GM18858 (cell line): ENCODE data around the gene SDK2.

Source experiments
- ATAC-seq: cut with Tn5 transposase; IDR thresholded peaks from one replicate; pipeline ENCODE4 v1.9.1; 2021; ENCODE audit not compliant: unreplicated experiment

The SDK2 gene

DNA sequence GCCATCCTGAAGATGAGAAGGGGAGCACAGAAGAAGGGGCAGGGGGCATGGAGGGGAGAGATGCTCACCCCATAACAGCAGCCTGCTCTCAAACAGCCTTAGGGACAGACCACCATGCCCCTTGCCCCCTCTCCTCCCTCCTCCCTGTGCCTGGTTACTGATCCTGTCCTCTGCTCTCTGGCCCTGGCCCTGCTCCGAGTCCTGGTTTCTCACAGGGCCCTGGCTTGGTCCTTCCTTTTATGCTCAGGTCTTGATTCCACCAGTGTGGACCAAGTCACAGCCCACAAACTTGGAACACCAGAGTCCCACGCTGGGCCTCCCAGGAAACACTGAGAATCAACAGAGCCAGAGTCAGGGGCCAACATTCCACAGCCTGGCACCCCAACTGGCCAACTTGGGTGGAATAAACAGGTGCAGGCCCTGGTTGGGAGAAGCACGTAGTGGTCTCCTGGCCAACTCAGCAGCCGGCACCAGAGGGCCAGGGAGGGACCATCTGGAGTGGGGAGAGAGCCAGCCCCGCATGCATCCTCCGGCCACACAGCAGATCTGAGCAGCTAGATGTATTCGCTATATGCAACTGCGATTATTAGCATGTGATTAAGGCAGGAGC is 287.6 kb downstream of the SDK2 start:
- ATAC-seq: no peak

DNA sequence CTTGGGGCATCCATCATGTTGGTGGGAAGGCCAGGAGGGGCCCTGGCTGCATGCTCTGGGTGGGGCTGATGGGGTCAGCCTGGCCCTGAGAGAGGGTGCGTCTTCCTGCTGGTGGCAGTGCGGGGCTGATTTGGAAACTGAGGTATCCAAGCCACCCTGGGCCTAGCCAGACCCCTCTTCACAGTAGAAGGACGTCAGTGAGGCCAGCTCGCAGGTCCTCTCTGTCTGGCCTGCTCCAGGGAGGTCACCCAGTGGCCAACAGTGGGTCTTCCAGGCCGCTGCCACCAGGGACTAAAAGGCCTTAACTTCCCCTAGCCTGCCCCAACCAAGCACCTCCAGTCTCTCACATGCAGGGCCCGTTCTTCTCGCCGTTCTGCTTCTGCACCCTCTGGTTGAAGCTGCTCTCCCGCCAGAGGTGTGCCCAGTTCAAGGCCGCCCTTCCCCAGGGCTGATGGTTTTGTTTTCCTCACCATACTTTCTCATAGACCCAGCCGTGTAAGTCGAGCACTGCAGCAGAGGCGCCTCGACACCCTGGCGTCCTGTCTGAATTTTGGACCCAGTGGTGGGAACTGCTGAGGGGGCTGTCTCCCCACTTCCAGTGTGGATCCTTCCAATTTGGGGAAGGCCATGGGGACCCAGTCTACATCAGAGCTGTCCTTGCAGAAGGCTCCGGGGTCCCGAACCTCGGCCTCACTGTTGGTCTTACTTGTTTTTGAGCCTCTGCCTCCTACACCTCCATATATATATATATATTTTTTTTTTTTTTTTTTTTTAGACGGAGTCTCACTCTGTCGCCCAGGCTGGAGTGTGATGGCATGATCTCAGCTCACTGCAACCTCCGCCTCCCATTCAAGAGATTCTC is 289.6 kb downstream of the SDK2 start:
- ATAC-seq: no peak

- no peak for ATAC-seq
These were observed 292.0 kb downstream of the SDK2 start for GRCh38 chr17:73352261-73352660.

DNA sequence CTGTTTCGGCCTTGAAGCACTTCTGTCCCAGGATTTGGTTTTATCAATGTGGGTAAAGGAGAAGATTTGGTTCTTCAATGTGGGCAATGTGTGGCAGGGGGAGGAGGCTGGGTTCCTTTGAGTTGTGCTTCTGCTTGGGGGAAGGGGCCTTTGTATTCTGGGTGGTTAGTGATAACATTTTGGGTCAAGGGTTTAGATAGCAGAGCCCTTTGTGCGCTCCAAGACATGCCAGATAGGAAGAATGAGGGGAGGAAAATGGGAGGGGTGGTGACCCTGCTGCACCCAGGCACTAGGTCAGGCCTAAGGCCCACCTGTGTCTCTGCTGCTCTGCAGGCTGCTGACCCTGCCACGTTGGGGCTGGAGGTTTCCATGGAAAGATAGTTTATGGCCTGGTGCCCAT is 292.5 kb downstream of the SDK2 start:
- no peak for ATAC-seq

GRCh38 chr17:73350864-73351263 is 293.4 kb downstream of the SDK2 start:
- ATAC-seq: no peak

DNA sequence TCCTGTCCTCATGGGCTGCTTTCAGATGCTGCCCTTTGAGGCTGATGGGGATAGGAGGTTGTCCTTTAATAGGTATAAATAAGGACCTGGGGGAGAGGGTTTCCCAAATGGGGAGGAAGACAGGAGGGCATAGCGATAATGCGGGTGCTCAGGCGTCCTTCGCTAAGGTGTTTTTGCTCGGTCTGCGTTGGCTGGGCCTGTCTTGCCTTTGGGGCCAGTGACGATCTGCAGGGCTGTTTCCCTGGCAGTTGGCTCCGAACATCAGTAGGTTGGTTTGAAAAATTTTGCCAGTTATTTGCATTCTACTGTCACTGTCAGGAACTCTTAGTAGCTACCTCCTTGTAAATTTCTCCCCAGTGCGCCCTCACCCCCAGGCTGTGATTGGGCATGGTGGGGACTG is 294.6 kb downstream of the SDK2 start:
- no peak for ATAC-seq

GRCh38 chr17:73349138-73349537 is 295.1 kb downstream of the SDK2 start:
- no peak for ATAC-seq

DNA sequence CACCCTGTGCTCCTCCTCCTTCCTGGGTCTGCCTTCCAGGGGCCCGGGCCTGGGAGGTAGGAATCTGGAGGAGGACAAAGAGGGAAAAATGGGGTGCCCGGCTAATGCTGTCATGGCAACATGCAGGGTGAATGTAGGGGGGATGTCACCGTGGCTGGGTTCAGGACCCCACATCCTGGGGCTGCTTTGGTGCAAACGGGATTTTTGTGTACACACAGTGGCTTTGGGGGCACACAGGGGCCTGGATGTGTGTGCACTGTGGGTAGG is 295.5 kb downstream of the SDK2 start:
- ATAC-seq: no peak

GRCh38 chr17:73348018-73348828 is 296.0 kb downstream of the SDK2 start:
- no peak for ATAC-seq

DNA sequence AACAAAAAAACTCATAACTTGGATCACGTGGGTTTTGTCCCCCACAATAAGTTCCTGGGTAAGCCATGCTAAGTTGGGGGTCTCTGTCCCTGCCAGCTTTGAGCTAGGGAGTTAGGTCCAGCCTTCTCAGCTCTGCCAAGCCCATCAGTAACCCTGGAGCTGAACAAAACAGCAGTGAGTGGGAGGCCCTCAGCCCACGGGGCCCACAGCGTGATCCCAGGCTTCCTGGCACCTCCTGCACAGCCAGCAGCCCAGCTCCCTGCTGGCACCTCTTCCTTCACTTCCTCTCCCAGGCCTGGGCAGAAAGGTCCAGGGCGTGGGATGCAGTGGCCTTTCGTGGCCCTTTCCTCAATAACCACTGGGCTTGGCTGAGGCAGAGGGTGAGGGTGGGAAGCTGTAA is 296.9 kb downstream of the SDK2 start:
- no peak for ATAC-seq

- ATAC-seq: no peak
These were observed 297.6 kb downstream of the SDK2 start for GRCh38 chr17:73346501-73347162.

DNA sequence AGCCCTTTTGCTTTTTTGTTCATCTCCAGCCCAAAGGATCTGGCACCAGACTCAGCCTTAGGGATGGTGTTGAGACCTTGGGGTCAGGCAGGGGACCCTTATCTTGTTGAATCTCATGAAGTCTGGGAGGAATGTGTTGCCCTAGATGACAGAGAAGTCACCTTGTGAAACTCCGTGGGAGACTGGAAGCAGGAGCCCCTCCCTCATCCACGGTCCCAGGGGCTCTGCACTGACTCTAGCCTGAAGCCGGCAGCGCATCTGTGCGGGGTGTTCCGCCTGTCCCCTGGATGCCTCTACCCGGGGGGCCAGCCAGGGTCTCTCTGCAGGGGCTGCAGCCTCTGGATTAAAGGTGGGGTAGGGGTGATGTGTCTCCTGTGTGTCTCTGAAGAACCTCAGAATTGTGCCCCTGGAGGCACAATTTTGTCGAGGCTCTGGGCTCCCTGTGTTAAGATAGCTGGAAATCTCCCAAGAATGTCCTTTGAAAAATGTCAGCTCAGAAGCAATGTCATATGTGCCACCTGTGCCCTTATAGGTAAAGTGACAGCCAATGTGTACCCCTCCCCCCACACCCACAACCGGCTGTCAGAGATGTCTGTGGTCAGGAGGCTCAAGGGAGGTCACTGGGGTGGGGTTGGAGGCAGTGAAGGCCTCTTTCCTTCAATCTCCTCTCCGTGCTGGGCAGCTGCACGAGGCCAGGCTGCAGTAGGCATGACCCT is 300.3 kb downstream of the SDK2 start:
- no peak for ATAC-seq

- ATAC-seq: no peak
These were observed 301.0 kb downstream of the SDK2 start for GRCh38 chr17:73343168-73343634.

DNA sequence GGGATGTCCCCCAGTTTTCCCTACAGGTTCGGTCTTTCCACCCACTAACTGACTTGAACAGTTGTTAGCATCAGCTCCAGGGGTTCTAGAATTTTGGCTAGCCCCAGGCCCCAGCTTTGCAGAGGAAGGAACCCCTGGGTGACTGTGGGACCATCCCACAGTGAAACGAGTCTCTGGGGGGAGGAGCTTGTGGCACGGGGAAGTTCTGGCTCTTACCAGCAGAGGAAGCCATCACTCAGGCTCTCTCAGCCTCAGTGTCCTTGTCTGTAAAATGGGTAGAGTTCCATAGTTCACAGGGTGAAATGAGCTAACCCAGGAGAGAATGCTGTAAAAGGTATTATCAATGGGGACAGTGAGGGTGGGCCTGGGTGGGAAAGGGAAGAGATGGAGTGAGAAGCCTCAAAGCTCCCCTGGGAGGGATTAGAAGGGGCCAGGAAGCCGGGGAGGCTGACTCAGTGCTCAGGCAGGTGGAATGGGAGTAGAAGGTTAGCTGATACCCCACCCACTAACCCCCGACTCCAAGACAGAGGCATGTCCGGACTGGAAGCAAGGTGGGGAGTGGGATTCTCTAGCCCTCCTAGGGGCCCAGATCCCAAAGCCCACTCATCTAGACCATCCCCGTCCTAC is 301.6 kb downstream of the SDK2 start:
- no peak for ATAC-seq

- ATAC-seq: no peak
These were observed 302.2 kb downstream of the SDK2 start for GRCh38 chr17:73342050-73342522.

DNA sequence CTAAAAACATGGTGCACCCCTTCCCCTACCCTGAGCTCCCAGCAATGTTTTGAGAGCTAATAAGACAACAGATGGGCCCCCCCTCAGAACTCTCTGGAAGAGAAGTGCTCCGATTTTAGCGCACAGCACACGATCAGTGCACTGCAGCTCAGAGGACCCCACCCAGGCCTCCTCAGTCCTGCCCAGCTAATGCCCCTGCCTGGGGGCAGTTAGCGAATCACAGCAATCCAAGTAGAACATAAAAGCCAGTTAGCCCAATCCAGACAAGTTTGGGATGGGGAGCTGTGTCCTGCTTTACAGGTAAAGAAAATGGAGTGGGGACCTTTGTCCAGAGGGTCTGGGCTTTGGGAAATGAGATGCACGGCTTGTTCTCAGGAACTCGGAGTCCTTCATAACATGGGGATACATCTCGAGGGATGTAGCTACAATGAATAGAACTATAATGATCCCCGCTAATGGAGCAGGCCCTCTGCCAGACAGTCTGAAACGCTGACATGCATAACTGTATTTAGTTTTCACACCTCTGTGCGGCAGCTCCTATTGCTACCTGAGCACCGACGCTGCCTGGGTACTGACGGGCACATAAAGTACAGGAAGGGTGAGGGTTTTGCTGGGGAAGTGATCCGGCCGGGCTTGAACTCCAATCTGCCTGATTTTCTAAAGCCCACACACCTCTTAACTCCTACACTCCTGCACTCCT is 302.7 kb downstream of the SDK2 start:
- no peak for ATAC-seq

GRCh38 chr17:73340093-73340596 is 304.1 kb downstream of the SDK2 start:
- ATAC-seq: no peak

DNA sequence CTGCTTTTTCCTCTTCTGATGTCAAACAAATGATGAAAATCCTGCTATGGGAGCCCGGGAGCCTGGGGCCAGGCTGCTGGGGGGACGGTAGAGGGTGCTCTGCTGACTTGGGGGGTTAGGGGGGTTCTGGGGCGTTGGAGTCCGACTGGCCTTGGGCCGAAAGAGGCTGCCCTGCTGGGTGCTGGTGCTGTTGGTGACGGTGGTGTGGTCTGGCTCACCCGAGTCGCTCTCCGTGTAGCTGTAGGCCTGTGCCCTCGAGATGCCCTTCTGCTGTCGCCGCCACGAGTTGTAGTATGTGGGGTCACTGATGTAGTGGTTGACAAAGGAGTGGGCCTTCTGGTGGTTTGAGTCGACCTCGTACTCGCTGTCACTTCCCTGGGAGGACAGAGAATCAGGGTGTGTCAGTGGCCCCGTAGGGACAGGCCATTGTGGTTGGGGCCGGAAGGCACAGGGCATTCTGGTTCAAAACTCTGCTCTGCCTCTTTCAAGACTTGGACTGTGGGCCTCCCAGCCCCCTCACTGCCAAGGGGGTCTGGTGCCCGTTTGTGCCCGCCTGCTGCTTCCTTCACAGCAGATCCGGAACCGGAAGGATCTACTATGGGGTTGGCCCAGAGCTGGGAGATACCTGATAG is 305.6 kb downstream of the SDK2 start:
- ATAC-seq: no peak

GRCh38 chr17:73338050-73338521 is 306.2 kb downstream of the SDK2 start:
- no peak for ATAC-seq
